Hypothalamus (tissue), 51 donors: ENCODE measurements around the gene PRAF2.
A peak's percentile ranks its signal among the peaks of the same experiment; 100 is the strongest.

ENCODE experiments used
- DNase-seq, 51 donors: peaks; one replicate each; lab custom pipeline; 2025; lab: John Stamatoyannopoulos, UW

Gene PRAF2

GRCh38 chrX:49043987-49044281 is 29.9 kb downstream of the PRAF2 start:
- no peak for DNase-seq

- peak; percentile 19 to 98 (median 91) for DNase-seq
Observed at GRCh38 chrX:49043220-49043986, 30.4 kb downstream of the PRAF2 start, which contains the start of gene TFE3. Gene TFE3 (minus strand): TSS chrX:49043357. CDS start chrX:49043226, 131 bp downstream.

- peak in 4 of 51 donors; percentile 14 to 53 (median 36) for DNase-seq
Observed at GRCh38 chrX:49042581-49043219, 31.1 kb downstream of the PRAF2 start.

- DNase-seq: peak in 5 of 51 donors; percentile 1 to 14 (median 5)
Observed at GRCh38 chrX:49041744-49042580, 31.8 kb downstream of the PRAF2 start.

- no peak for DNase-seq
Observed at GRCh38 chrX:49040376-49040955, 33.3 kb downstream of the PRAF2 start.

- peak in 40 of 51 donors; percentile 2 to 70 (median 32) for DNase-seq
Observed at GRCh38 chrX:49039598-49040375, 34.0 kb downstream of the PRAF2 start.

GRCh38 chrX:49037883-49038475 is 35.8 kb downstream of the PRAF2 start:
- no peak for DNase-seq

- no peak for DNase-seq
Observed at GRCh38 chrX:49030283-49030682, 43.5 kb downstream of the PRAF2 start.

- no peak for DNase-seq
Observed at GRCh38 chrX:49029876-49030275, 43.9 kb downstream of the PRAF2 start.
